ENCODE results near the gene SLC4A3.

SLC4A3 gene

GRCh38 chr2:219626540-219626939 is 890 bp upstream of the SLC4A3 start:
- no peak overlapping the region for H3K18ac ChIP-seq (ENCODE audit: low read length)
- H3K27ac ChIP-seq (replicated peaks; ENCODE audit: low read length): no peak overlapping the region
- H3K9me3 ChIP-seq (replicated peaks in 1 of 2; ENCODE audit: control insufficient read depth in 2 of 2, insufficient read depth in 1 of 2, low read depth in 1 of 2, low read length in 2 of 2): no peaks in the 10 kb centered on the region
- H3K9ac ChIP-seq (ENCODE audit: low read depth, low read length, poor library complexity): no peak overlapping the region
- DNase-seq (ENCODE audit: low spot score): no peak
- H3K23ac ChIP-seq (ENCODE audit: low read depth, low read length, poor library complexity): peak overlapping the region; percentile 34
- H2BK5ac ChIP-seq (ENCODE audit: low read length): no peak overlapping the region
- no peaks in the 10 kb centered on the region for H3K4me1 ChIP-seq (ENCODE audit: control insufficient read depth in 2 of 2, insufficient read depth in 1 of 2, low read depth in 1 of 2, low read length in 2 of 2)
- H3K4ac ChIP-seq (ENCODE audit: low read length): no peak overlapping the region
- H2AK5ac ChIP-seq (ENCODE audit: low read depth, low read length): peak overlapping the region; percentile 27
- no peak overlapping the region for H2BK120ac ChIP-seq (ENCODE audit: low read depth, low read length)
- WGBS, 2 donors (ENCODE audit: extremely low coverage in 2 of 2, insufficient read length in 2 of 2, insufficient replicate concordance in 1 of 2): no CpG with 5 or more reads among the region's 8 CpGs
- no peak overlapping the region for H4K91ac ChIP-seq (ENCODE audit: low read depth, low read length, poor library complexity)
- H2BK12ac ChIP-seq (ENCODE audit: low read length): no peak overlapping the region
- H3K79me1 ChIP-seq (ENCODE audit: low read depth, low read length): no peaks in the 10 kb centered on the region
- no peak overlapping the region for H3K4me3 ChIP-seq (ENCODE audit: low read length in 2 of 2)
- no peak overlapping the region for H4K8ac ChIP-seq (ENCODE audit: low read depth, low read length)
- H2AFZ ChIP-seq (ENCODE audit: low read length): peak overlapping the region; percentile 92
- H3K36me3 ChIP-seq (replicated peaks in 1 of 2; ENCODE audit: control insufficient read depth in 2 of 2, insufficient read depth in 2 of 2, low read length in 2 of 2): no peaks in the 10 kb centered on the region
- H2BK15ac ChIP-seq (ENCODE audit: low read length): no peak overlapping the region
- H3K4me2 ChIP-seq (ENCODE audit: insufficient read depth, low read length, poor library complexity, severe bottlenecking): no peak overlapping the region
- peaks cover 0 to 59% (median 14%) of the 10 kb centered on the region in 3 experiments for H3K27me3 ChIP-seq (ENCODE audit: control insufficient read depth in 3 of 3, insufficient read depth in 3 of 3, low read depth in 1 of 3, low read length in 3 of 3)
- H3K14ac ChIP-seq (ENCODE audit: low read length): no peak overlapping the region

GRCh38 chr2:219628235-219628985 is 980 bp downstream of the SLC4A3 start:
- H3K4ac ChIP-seq (ENCODE audit: low read length): no peak overlapping the region

GRCh38 chr2:219628986-219629901 is 1.8 kb downstream of the SLC4A3 start:
- Histone ChIP-seq H3K36me3 (replicated peaks in 1 of 2; ENCODE audit: control insufficient read depth in 2 of 2, insufficient read depth in 2 of 2, low read length in 2 of 2) (peaks cover 0 to 1% of the 10 kb centered on the region in 2 donors), H2BK15ac (ENCODE audit: low read length) (peak overlapping the region; percentile 70), H3K18ac (ENCODE audit: low read length) (peak overlapping the region; percentile 86), H2BK120ac (ENCODE audit: low read depth, low read length) (peak overlapping the region; percentile 89), H3K4me3 (ENCODE audit: low read length in 2 of 2) (no peak overlapping the region), H2BK12ac (ENCODE audit: low read length) (no peak overlapping the region), H3K9me3 (replicated peaks in 1 of 2; ENCODE audit: control insufficient read depth in 2 of 2, insufficient read depth in 1 of 2, low read depth in 1 of 2, low read length in 2 of 2) (no peaks in the 10 kb centered on the region), H3K23ac (ENCODE audit: low read depth, low read length, poor library complexity) (no peak overlapping the region), H2AK5ac (ENCODE audit: low read depth, low read length) (peak overlapping the region; percentile 99), H3K27me3 (ENCODE audit: control insufficient read depth in 3 of 3, insufficient read depth in 3 of 3, low read depth in 1 of 3, low read length in 3 of 3) (peaks cover 0 to 36% (median 14%) of the 10 kb centered on the region in 3 experiments), H2BK5ac (ENCODE audit: low read length) (peak overlapping the region; percentile 76), H4K91ac (ENCODE audit: low read depth, low read length, poor library complexity) (no peak overlapping the region), H3K27ac (replicated peaks; ENCODE audit: low read length) (no peak overlapping the region), H2AFZ (ENCODE audit: low read length) (no peak overlapping the region), H3K79me1 (ENCODE audit: low read depth, low read length) (no peaks in the 10 kb centered on the region), H3K9ac (ENCODE audit: low read depth, low read length, poor library complexity) (peak overlapping the region; percentile 50), H3K4me1 (ENCODE audit: control insufficient read depth in 2 of 2, insufficient read depth in 1 of 2, low read depth in 1 of 2, low read length in 2 of 2) (no peaks in the 10 kb centered on the region), H3K4ac (ENCODE audit: low read length) (no peak overlapping the region), H3K4me2 (ENCODE audit: insufficient read depth, low read length, poor library complexity, severe bottlenecking) (no peak overlapping the region), H4K8ac (ENCODE audit: low read depth, low read length) (no peak overlapping the region), H3K14ac (ENCODE audit: low read length) (no peak overlapping the region)
- WGBS, 2 donors (ENCODE audit: extremely low coverage in 2 of 2, insufficient read length in 2 of 2, insufficient replicate concordance in 1 of 2): no CpG with 5 or more reads among the region's 16 CpGs
- no peak for DNase-seq (ENCODE audit: low spot score)

More at GRCh38 chr2:219628235-219628985, 980 bp downstream of the SLC4A3 start:
- Histone ChIP-seq H4K91ac (ENCODE audit: low read depth, low read length, poor library complexity) (peak overlapping the region; percentile 79), H3K27me3 (ENCODE audit: control insufficient read depth in 3 of 3, insufficient read depth in 3 of 3, low read depth in 1 of 3, low read length in 3 of 3) (peaks cover 0 to 43% (median 14%) of the 10 kb centered on the region in 3 experiments), H3K9ac (ENCODE audit: low read depth, low read length, poor library complexity) (peak overlapping the region; percentile 50), H3K79me1 (ENCODE audit: low read depth, low read length) (no peaks in the 10 kb centered on the region), H3K23ac (ENCODE audit: low read depth, low read length, poor library complexity) (peak overlapping the region; percentile 87), H3K4me2 (ENCODE audit: insufficient read depth, low read length, poor library complexity, severe bottlenecking) (peak overlapping the region; percentile 92), H2BK120ac (ENCODE audit: low read depth, low read length) (peak overlapping the region; percentile 89), H2BK5ac (ENCODE audit: low read length) (peak overlapping the region; percentile 76), H3K14ac (ENCODE audit: low read length) (no peak overlapping the region), H3K27ac (replicated peaks; ENCODE audit: low read length) (no peak overlapping the region), H3K4me3 (ENCODE audit: low read length in 2 of 2) (peak overlapping the region in 1 of 2 donors; percentile 47), H2BK12ac (ENCODE audit: low read length) (peak overlapping the region; percentile 86), H3K36me3 (replicated peaks in 1 of 2; ENCODE audit: control insufficient read depth in 2 of 2, insufficient read depth in 2 of 2, low read length in 2 of 2) (peaks cover 0 to 1% of the 10 kb centered on the region in 2 donors), H2AFZ (ENCODE audit: low read length) (peak overlapping the region; percentile 92), H3K9me3 (replicated peaks in 1 of 2; ENCODE audit: control insufficient read depth in 2 of 2, insufficient read depth in 1 of 2, low read depth in 1 of 2, low read length in 2 of 2) (no peaks in the 10 kb centered on the region), H2AK5ac (ENCODE audit: low read depth, low read length) (peak overlapping the region; percentile 99), H2BK15ac (ENCODE audit: low read length) (peak overlapping the region; percentile 88), H4K8ac (ENCODE audit: low read depth, low read length) (no peak overlapping the region), H3K4me1 (ENCODE audit: control insufficient read depth in 2 of 2, insufficient read depth in 1 of 2, low read depth in 1 of 2, low read length in 2 of 2) (no peaks in the 10 kb centered on the region), H3K18ac (ENCODE audit: low read length) (peak overlapping the region; percentile 86)
- no CpG with 5 or more reads among the region's 26 CpGs for WGBS, 2 donors (ENCODE audit: extremely low coverage in 2 of 2, insufficient read length in 2 of 2, insufficient replicate concordance in 1 of 2)
- DNase-seq (ENCODE audit: low spot score): no peak
